Prostate gland (tissue), 2 donors: ENCODE measurements around the gene SMAD5. TPM values are rescaled to one million over a fixed set of nuclear protein-coding genes. Genes with fewer than 3 reads are reported as not detected.

ENCODE experiments used
- DNase-seq: peaks from one replicate; pipeline ENCODE4 v3.0.0-alpha.2; 2019; ENCODE audit warnings: low spot score
- H3K27ac ChIP-seq, 2 donors: fragments of 200-600 bp; sonication (generic); 2 replicates each; pipeline ENCODE4 v1.5.1; 2017 to 2019
- H3K27me3 ChIP-seq: fragments of 200-600 bp; sonication (generic); replicated peaks from 2 replicates; pipeline ENCODE4 v1.5.1; 2019; ENCODE audit not compliant: insufficient read depth
- H3K36me3 ChIP-seq, 2 donors: fragments of 200-600 bp; sonication (generic); 1 replicate in 1 of 2; 2 replicates in 1 of 2; pipeline versions ENCODE4 v1.5.1 to v1.8.1; 2017 to 2019
- H3K4me1 ChIP-seq: fragments of 200-600 bp; sonication (generic); replicated peaks from 2 replicates; pipeline ENCODE4 v1.5.1; 2019
- H3K4me3 ChIP-seq, 2 donors: fragments of 200-600 bp; sonication (generic); 2 replicates each; pipeline ENCODE4 v1.5.1; 2017 to 2019
- H3K9me3 ChIP-seq: fragments of 200-600 bp; sonication (generic); 2 replicates; pipeline ENCODE4 v1.5.1; 2017
- CTCF ChIP-seq, 4 experiments: fragments of 200-600 bp in 2 of 4; fragments of 450-650 bp in 2 of 4; sonication (generic) in 2 of 4; IDR thresholded peaks; 1 replicate in 3 of 4; 2 replicates in 1 of 4; pipeline ENCODE4 v1.5.1; 2016 to 2019; ENCODE audit warnings: antibody characterized with exemption in 4 of 4, mild to moderate bottlenecking in 2 of 4, moderate library complexity in 2 of 4
- POLR2A ChIP-seq: fragments of 450-650 bp; IDR thresholded peaks from one replicate; pipeline ENCODE4 v1.6.1; 2016; ENCODE audit warnings: antibody characterized with exemption, mild to moderate bottlenecking
- POLR2AphosphoS5 ChIP-seq: sonication (generic); formaldehyde crosslinking; IDR thresholded peaks from one replicate; pipeline ENCODE4 v1.6.1; 2017; ENCODE audit warnings: antibody characterized with exemption
- WGBS: methylation state at CpG from one replicate; pipeline ENCODE4 v1.1.5; 2018; 5-methylcytosine and 5-hydroxymethylcytosine counted together
- intact Hi-C: fragments of 100-400 bp; cut with DNase I; formaldehyde crosslinking; loops from one replicate; pipeline ENCODE4 v1.14.2; 2022
- total RNA-seq, 2 donors: library from RNA; depleted of rRNA; stranded (reverse); fragments of >200 nt; gene quantifications; one replicate each; pipeline ENCODE4 v1.1.0, GENCODE V29; 2016

Gene SMAD5
- total RNA-seq, 2 donors from 2014 or later = 34.2 to 37.3 TPM

DNA sequence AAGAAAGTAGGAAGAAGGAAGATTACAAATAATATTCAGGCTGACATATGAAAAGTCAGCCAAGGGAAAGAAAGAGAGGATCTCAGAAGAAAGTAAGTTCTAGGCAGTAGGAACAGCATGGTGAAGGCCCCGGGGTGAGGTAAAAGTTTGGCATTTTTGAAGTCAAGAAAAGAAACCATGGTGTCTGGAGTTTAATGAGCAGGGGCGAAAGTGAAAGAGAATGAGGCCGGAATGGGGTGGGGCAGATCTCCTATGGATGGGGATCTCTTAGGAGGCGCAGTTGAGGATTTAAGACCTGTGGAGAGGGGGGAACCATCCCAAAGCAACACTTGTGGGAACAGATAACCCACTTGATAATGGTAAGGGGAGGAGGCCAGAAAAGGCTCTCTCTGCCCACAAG, 42.3 kb upstream of the SMAD5 start:
- DNase-seq = no peak
- no peak for TF ChIP-seq CTCF (IDR thresholded peaks at IDR 0.05)
- no peak for TF ChIP-seq POLR2A
- no peak for TF ChIP-seq POLR2AphosphoS5
- intact Hi-C loops = no loop called here
- Histone ChIP-seq H3K27ac (no peak overlapping the region), H3K4me1 (peaks cover 6% of the 10 kb centered on the region), H3K27me3 (peaks cover 3% of the 10 kb centered on the region), H3K9me3 (no peaks in the 10 kb centered on the region), H3K36me3 (no peaks in the 10 kb centered on the region), H3K4me3 (no peak overlapping the region)
- WGBS = 89% methylated on average over 4 of the region's 4 CpGs

DNA sequence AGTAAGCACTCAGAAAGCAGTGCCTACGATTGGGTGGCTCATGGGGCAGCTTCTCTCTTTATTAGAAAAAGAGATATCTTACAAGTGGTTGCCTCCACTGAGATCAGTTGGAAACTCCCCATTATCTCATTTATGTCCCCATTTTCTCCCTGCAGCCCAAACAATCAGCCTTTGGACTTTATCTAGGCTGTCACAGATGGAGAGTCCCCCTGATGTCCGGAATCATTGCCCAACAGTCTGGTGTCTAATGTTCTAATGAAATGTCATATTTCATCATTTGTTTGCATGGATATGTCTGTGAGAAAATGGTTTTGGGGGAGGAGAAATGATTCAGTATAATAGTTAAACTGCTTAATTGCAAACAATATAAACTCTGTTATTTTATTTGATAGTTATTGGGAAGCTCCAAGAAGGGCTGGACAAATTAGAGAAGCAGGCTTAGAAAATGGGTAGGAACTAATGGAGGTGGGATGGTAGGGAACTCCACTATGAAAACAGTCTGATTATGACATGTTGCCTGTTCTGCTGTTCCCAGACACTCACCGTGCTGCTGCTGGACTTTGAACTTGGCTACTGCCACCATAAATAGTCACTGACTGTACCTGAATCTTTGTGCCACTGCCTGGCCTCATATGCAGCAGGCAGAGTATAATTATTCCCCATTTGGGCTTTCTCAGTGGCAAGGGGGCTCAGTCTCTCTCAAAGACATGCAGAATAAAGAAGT, 38.3 kb upstream of the SMAD5 start:
- TF ChIP-seq POLR2AphosphoS5 = no peak
- TF ChIP-seq CTCF (IDR thresholded peaks at IDR 0.05) = no peak
- no peak for TF ChIP-seq POLR2A
- no peaks in the 10 kb centered on the region for H3K9me3 ChIP-seq
- H3K36me3 ChIP-seq = no peaks in the 10 kb centered on the region
- peaks cover 3% of the 10 kb centered on the region for H3K27me3 ChIP-seq
- 75% methylated on average over 3 of the region's 3 CpGs for WGBS
- no peak overlapping the region for H3K27ac ChIP-seq
- H3K4me1 ChIP-seq = no peaks in the 10 kb centered on the region
- intact Hi-C loops = no loop called here
- no peak overlapping the region for H3K4me3 ChIP-seq
- DNase-seq = no peak

DNA sequence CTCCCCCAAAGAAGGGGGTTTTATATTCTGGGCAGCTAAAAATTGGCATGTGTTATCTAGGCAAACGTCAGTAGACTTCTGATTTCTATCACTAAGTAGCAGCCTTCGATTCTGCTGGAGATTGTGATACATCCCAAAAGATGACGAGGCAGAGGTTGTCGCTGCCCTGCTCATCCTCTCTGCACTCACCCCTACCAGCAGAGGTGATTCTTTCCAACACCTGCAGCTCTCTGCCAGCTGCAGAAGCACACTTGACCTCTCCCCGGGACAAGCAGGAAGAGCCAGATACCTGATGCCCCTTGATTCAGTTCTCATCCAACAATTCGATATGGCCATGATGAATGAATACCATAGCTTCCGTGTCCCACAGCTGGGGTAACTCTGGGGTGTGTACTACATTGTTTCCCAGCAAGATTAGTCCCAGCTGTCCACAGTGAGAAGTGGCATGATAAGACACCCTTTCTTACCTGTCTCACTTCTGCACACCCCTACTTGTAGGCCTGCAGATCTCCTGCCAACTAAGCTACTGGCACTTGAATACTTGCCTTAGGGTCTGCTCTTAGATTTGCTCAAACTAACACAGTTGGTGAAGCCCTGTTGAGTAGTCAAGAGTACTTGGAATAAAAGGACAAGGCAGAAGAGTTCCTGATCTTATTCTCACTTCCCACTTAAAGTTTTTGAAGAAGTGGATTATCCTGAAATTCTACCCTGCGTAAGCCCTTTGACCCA, 37.6 kb upstream of the SMAD5 start:
- no peak overlapping the region for H3K27ac ChIP-seq
- DNase-seq = no peak

GRCh38 chr5:136098176-136098575, 34.5 kb upstream of the SMAD5 start:
- Histone ChIP-seq H3K9me3 (no peaks in the 10 kb centered on the region), H3K36me3 (no peaks in the 10 kb centered on the region), H3K27ac (no peak overlapping the region), H3K4me3 (no peak overlapping the region), H3K27me3 (peaks cover 3% of the 10 kb centered on the region), H3K4me1 (no peaks in the 10 kb centered on the region)
- WGBS = 18% methylated on average over 4 of the region's 4 CpGs
- TF ChIP-seq POLR2AphosphoS5 (no peak), POLR2A (no peak), CTCF (IDR thresholded peaks at IDR 0.05) (no peak)
- no peak for DNase-seq
- intact Hi-C loops = no loop called here

More for the DNA sequence above, 37.6 kb upstream of the SMAD5 start:
- peaks cover 3% of the 10 kb centered on the region for H3K27me3 ChIP-seq
- no peaks in the 10 kb centered on the region for H3K9me3 ChIP-seq
- WGBS = 82% methylated on average over 8 of the region's 8 CpGs
- TF ChIP-seq CTCF (IDR thresholded peaks at IDR 0.05) (no peak), POLR2A (no peak), POLR2AphosphoS5 (no peak)
- H3K4me3 ChIP-seq = no peak overlapping the region
- intact Hi-C loops = no loop called here
- H3K4me1 ChIP-seq = no peaks in the 10 kb centered on the region
- H3K36me3 ChIP-seq = no peaks in the 10 kb centered on the region
